ENCODE measurements around the gene THADA. TPM values are rescaled to one million over a fixed set of nuclear protein-coding genes. Genes with fewer than 3 reads are reported as not detected.

THADA gene
- total and polyA plus RNA-seq, 2 donors (not counting 3 experiments of a cell fraction or from before 2014, with no cell fraction given) = 22.6 to 25.3 TPM

DNA sequence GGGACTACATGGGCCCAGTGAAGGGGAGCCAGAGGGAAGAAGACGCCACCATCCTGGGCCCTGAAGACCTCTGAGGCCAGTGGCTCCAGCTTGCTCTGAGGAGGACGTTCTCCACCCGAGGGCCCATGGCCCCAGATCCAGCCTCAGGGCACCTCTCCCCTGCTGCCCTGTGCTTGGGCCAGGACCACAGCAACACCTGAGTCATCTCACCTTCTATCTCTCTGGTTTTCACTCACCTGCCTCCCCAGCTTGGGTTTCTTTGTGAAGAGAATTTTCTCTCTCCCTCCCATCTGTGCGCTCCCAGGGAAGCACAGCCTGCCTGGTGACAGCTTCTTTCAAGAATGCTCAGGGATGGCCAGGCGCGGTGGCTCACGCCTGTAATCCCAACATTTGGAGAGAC is 389.2 kb downstream of the THADA start:
- Histone ChIP-seq H3K27me3 (ENCODE audit: control insufficient read depth in 2 of 2, insufficient read depth in 2 of 2, low read length in 2 of 2) (no peaks in the 10 kb centered on the region), H3K9ac (replicated peaks; ENCODE audit: extremely low read depth, insufficient read depth, low read length) (no peak overlapping the region), H3K4me2 (ENCODE audit: insufficient read depth, low read length) (no peak overlapping the region), H3K9me1 (replicated peaks; ENCODE audit: control insufficient read depth, extremely low read depth, insufficient read depth, low read length) (no peaks in the 10 kb centered on the region), H3K4me1 (ENCODE audit: control insufficient read depth, extremely low read depth, insufficient read depth, low read length) (no peaks in the 10 kb centered on the region), H2AFZ (ENCODE audit: low read depth, low read length) (no peak overlapping the region), H3K36me3 (ENCODE audit: control insufficient read depth in 2 of 2, extremely low read depth in 1 of 2, insufficient read depth in 2 of 2, low read length in 2 of 2) (no peaks in the 10 kb centered on the region), H3K4me3 (replicated peaks in 1 of 3; ENCODE audit: insufficient read depth in 1 of 3, low read depth in 1 of 3, low read length in 3 of 3) (no peak overlapping the region), H4K20me1 (replicated peaks; ENCODE audit: control insufficient read depth, extremely low read depth, insufficient read depth, low read length) (no peaks in the 10 kb centered on the region), H3K9me3 (replicated peaks; ENCODE audit: control insufficient read depth, insufficient read depth, low read length) (no peaks in the 10 kb centered on the region), H3K27ac (ENCODE audit: insufficient read depth, low read depth, low read length) (no peak overlapping the region), H3K79me2 (ENCODE audit: control insufficient read depth, insufficient read depth, low read length) (no peaks in the 10 kb centered on the region)
- ChIA-PET CTCF (interaction anchor here (0.6 kb wide), 1 partner anchor 15 kb away, joined by 5 read pairs; no protein-coding TSS in a partner anchor), POLR2A (no interaction called here)
- no TSS peak for BruUV-seq (replicated peaks)
- FAIRE-seq = no peak
- TF ChIP-seq, protein P1, sequence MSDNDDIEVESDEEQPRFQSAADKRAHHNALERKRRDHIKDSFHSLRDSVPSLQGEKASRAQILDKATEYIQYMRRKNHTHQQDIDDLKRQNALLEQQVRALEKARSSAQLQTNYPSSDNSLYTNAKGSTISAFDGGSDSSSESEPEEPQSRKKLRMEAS (IDR thresholded peaks at IDR 0.05; ENCODE audit: insufficient read depth, insufficient read length) = no peak
- TF ChIP-seq MYC (IDR thresholded peaks at IDR 0.05; ENCODE audit: low read depth, low read length) (no peak), GATA2 (IDR thresholded peaks at IDR 0.05; ENCODE audit: insufficient read depth, insufficient read length, low read depth, low read length) (no peak), EZH2 (IDR thresholded peaks at IDR 0.05; ENCODE audit: borderline replicate concordance, low read depth, low read length, severe bottlenecking) (no peak), POLR2A (IDR thresholded peaks at IDR 0.05; ENCODE audit: low read depth, low read length) (no peak), JUN (IDR thresholded peaks at IDR 0.05; ENCODE audit: borderline replicate concordance, insufficient read depth, insufficient read length, low read depth) (no peak), FOS (IDR thresholded peaks at IDR 0.05; ENCODE audit: borderline replicate concordance, insufficient read depth, low read length) (no peak), POLR2AphosphoS5 (IDR thresholded peaks at IDR 0.05; ENCODE audit: insufficient read depth, low read depth, low read length) (no peak)
- TF ChIP-seq, protein P2, sequence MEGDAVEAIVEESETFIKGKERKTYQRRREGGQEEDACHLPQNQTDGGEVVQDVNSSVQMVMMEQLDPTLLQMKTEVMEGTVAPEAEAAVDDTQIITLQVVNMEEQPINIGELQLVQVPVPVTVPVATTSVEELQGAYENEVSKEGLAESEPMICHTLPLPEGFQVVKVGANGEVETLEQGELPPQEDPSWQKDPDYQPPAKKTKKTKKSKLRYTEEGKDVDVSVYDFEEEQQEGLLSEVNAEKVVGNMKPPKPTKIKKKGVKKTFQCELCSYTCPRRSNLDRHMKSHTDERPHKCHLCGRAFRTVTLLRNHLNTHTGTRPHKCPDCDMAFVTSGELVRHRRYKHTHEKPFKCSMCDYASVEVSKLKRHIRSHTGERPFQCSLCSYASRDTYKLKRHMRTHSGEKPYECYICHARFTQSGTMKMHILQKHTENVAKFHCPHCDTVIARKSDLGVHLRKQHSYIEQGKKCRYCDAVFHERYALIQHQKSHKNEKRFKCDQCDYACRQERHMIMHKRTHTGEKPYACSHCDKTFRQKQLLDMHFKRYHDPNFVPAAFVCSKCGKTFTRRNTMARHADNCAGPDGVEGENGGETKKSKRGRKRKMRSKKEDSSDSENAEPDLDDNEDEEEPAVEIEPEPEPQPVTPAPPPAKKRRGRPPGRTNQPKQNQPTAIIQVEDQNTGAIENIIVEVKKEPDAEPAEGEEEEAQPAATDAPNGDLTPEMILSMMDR (IDR thresholded peaks at IDR 0.05; ENCODE audit: extremely low read depth in 1 of 2, insufficient read depth in 1 of 2, low read depth in 1 of 2, low read length in 2 of 2) = no peak
- DNase-seq (ENCODE audit: low read depth, low spot score) = no peak
- dilution Hi-C loops (cut with MboI; ENCODE audit: extremely low pct_ligation_motif_present, low sequenced_read_pairs) (no loop called here), intact Hi-C loops (cut with micrococcal nuclease) (no loop called here)

All from endothelial cell of umbilical vein (primary cell).